Mammary epithelial cell (primary cell): ENCODE measurements around the gene MFSD11.

Experiments
- CTCF ChIP-seq, 2 donors: IDR thresholded peaks in 1 of 2; conservative IDR thresholded peaks in 1 of 2; 2 replicates each; pipeline ENCODE4 v1.5.1; 2011 to 2012; ENCODE audit warnings: inconsistent platforms in 2 of 2, low read length in 2 of 2, mild to moderate bottlenecking in 2 of 2, control low read depth in 1 of 2, low read depth in 1 of 2; ENCODE audit not compliant: insufficient read depth in 1 of 2; ENCODE audit errors: extremely low read depth in 1 of 2
- EZH2 ChIP-seq: IDR thresholded peaks from 2 replicates; pipeline ENCODE4 v1.6.1; 2012; ENCODE audit warnings: low read length, inconsistent platforms, borderline replicate concordance

- TF ChIP-seq EZH2, result no peak
- no peak for TF ChIP-seq CTCF (conservative IDR thresholded peaks at IDR 0.05 in 1 of 2, IDR thresholded peaks at IDR 0.05 in 1 of 2; ENCODE audit: extremely low read depth in 1 of 2, insufficient read depth in 1 of 2, low read depth in 1 of 2, low read length in 2 of 2)
Measured at GRCh38 chr17:76820039-76820438, 82.1 kb downstream of the MFSD11 start.
